Measurements from ENCODE around the gene ABI3BP. TPM values are rescaled to one million over a fixed set of nuclear protein-coding genes. Genes with fewer than 3 reads are reported as not detected.

The ABI3BP gene
- total and polyA plus RNA-seq, 2 donors, result 103 to 126 TPM

GRCh38 chr3:100973594-100973993 is 19.6 kb downstream of the ABI3BP start:
- 83% methylated on average over 4 of the region's 4 CpGs for WGBS
- Histone ChIP-seq H3K36me3 (ENCODE audit: insufficient read depth) (no peaks in the 10 kb centered on the region), H3K4me3 (ENCODE audit: low read depth, low read length) (no peak overlapping the region), H3K27ac (ENCODE audit: low read depth) (no peak overlapping the region), H3K4me1 (ENCODE audit: insufficient read depth) (no peaks in the 10 kb centered on the region)
- DNase-seq (ENCODE audit: extremely low spot score), result no peak

- Histone ChIP-seq H3K4me3 (ENCODE audit: low read depth, low read length) (no peak overlapping the region), H3K4me1 (ENCODE audit: insufficient read depth) (no peaks in the 10 kb centered on the region), H3K27ac (ENCODE audit: low read depth) (no peak overlapping the region), H3K36me3 (ENCODE audit: insufficient read depth) (no peaks in the 10 kb centered on the region)
- 34% methylated on average over 1 of the region's 1 CpG for WGBS
- no peak for DNase-seq (ENCODE audit: extremely low spot score)
These were observed 20.4 kb downstream of the ABI3BP start for GRCh38 chr3:100972867-100973266.

DNA sequence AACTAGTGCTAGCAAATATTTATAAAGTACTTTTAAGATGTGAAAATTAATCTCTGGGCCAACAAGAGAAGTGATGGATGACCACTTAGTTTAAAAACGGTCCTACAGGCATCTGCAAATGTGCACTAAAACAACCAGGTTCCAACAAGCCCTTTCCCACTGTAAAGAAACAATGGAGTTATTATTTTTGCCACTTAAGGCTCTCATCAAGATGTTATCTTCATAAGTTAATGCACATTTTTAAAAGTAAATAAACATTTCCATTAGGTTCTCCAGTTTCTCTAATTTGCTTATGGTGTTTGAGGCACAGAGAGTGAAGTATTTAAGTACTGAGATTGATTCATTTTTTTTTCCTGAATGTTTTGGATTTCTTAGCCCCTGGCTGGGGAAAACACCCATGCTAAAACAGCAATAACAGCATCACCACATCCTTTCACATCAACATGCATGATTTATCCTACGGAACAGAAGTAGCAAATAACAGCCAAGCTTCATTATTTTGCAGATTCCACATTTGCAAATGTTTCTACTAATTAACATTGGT is 20.8 kb downstream of the ABI3BP start:
- no peaks in the 10 kb centered on the region for H3K36me3 ChIP-seq (ENCODE audit: insufficient read depth)
- no peak overlapping the region for H3K27ac ChIP-seq (ENCODE audit: low read depth)
- no peak for DNase-seq (ENCODE audit: extremely low spot score)
- 54% methylated on average over 2 of the region's 2 CpGs for WGBS
- H3K4me3 ChIP-seq (ENCODE audit: low read depth, low read length), result no peak overlapping the region
- H3K4me1 ChIP-seq (ENCODE audit: insufficient read depth), result no peaks in the 10 kb centered on the region

- Histone ChIP-seq H3K36me3 (ENCODE audit: insufficient read depth) (no peaks in the 10 kb centered on the region), H3K27ac (ENCODE audit: low read depth) (no peak overlapping the region), H3K4me3 (ENCODE audit: low read depth, low read length) (no peak overlapping the region), H3K4me1 (ENCODE audit: insufficient read depth) (no peaks in the 10 kb centered on the region)
- no peak for DNase-seq (ENCODE audit: extremely low spot score)
- 64% methylated on average over 2 of the region's 2 CpGs for WGBS
These were observed 21.4 kb downstream of the ABI3BP start for GRCh38 chr3:100971798-100972197.

GRCh38 chr3:100970477-100970990 is 22.7 kb downstream of the ABI3BP start:
- Histone ChIP-seq H3K4me3 (ENCODE audit: low read depth, low read length) (no peak overlapping the region), H3K27ac (ENCODE audit: low read depth) (no peak overlapping the region), H3K4me1 (ENCODE audit: insufficient read depth) (no peaks in the 10 kb centered on the region), H3K36me3 (ENCODE audit: insufficient read depth) (no peaks in the 10 kb centered on the region)
- 89% methylated on average over 6 of the region's 6 CpGs for WGBS
- DNase-seq (ENCODE audit: extremely low spot score), result no peak

DNA sequence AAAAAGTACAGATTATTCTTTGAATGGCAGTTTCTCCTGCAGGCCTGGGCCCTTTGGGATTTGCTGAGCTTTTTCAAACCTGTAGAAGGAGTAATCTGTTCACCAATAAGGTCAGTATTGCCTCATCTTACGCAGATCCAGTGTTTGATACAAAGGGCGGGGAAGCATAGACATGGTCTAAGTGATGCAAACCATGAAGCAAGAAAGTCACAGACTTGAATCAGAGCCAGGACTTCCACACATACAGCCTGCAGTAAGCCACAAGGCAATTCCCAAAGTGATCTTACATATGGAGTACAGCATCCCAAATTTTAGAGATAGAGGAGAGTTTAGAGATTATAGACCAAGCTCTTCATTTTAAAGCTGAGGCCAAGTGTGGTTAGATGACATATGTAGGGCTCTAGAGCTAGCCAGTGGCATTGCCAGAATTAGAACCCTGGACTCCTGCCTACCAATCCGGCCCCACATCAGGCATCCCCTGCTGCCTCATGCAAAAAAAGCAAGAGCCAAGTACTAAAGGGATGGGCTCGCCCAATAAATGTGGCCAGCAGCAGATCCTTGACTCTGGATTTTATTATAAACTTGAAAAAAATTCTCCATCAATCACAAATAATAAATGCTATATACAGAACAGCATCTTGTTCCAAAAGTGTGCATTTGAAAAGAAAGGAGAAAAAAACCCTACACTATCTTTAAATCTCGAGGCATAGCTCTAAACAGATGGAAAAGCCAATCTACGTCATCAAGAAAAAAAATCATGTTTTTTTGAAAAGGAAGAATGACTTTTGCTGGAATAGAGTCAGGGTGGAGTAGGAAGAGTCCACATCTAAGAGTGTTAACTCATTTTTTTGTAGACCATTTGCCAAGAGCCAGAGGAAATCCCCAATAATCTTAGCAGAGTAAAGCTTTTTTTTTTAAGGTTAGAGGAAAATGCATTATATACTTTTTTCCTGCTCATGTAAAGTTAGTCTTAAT is 24.0 kb downstream of the ABI3BP start:
- H3K27ac ChIP-seq (ENCODE audit: low read depth), result no peak overlapping the region
- no peak overlapping the region for H3K4me3 ChIP-seq (ENCODE audit: low read depth, low read length)
- no peak for DNase-seq (ENCODE audit: extremely low spot score)
- WGBS, result 71% methylated on average over 6 of the region's 6 CpGs
- no peaks in the 10 kb centered on the region for H3K4me1 ChIP-seq (ENCODE audit: insufficient read depth)
- no peaks in the 10 kb centered on the region for H3K36me3 ChIP-seq (ENCODE audit: insufficient read depth)

- H3K27ac ChIP-seq (ENCODE audit: low read depth), result no peak overlapping the region
- no peak for DNase-seq (ENCODE audit: extremely low spot score)
- H3K4me1 ChIP-seq (ENCODE audit: insufficient read depth), result no peaks in the 10 kb centered on the region
- no peak overlapping the region for H3K4me3 ChIP-seq (ENCODE audit: low read depth, low read length)
- H3K36me3 ChIP-seq (ENCODE audit: insufficient read depth), result no peaks in the 10 kb centered on the region
- WGBS, result 81% methylated on average over 2 of the region's 2 CpGs
These were observed 26.4 kb downstream of the ABI3BP start for GRCh38 chr3:100966807-100967206.

DNA sequence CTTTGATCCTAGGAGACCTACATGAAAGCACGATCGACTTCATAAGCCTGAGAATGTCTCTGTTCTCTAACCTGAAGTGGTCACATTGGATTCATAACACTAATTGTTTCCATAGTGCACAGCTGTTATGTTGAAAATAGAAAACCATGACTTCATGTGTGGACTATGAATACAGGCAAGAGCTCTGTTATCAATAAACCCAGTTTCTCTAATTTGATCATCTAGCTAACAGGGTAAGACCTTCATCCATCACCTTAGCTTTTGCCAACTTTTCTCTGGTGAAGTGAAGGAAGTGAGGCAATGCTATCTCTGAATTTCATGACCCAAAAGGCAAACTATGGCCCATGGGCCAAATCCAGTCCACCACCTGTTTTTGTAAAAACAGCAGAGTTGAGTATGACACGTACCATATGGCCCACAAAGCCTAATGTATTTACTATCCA is 27.2 kb downstream of the ABI3BP start:
- no peak overlapping the region for H3K27ac ChIP-seq (ENCODE audit: low read depth)
- H3K36me3 ChIP-seq (ENCODE audit: insufficient read depth), result no peaks in the 10 kb centered on the region
- DNase-seq (ENCODE audit: extremely low spot score), result no peak
- H3K4me1 ChIP-seq (ENCODE audit: insufficient read depth), result no peaks in the 10 kb centered on the region
- H3K4me3 ChIP-seq (ENCODE audit: low read depth, low read length), result no peak overlapping the region
- 50% methylated on average over 3 of the region's 3 CpGs for WGBS

DNA sequence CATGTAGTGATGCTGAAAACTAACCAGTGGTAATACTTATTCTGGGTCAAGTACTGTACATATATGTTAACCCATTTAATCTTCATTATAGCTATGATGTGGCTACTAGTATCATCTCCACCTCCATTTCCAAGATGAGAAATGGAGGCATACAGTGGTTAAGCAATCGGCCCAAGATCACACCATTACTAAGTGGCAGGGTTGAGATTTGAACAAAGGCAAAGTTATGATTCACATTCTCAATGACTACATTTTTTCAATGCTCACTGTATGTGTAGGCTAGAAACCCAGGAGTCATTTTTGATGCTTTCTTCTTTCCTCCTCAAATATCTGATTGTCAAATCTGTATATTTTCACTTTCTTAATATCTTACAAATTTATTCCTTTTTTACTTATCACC is 30.2 kb downstream of the ABI3BP start:
- no peaks in the 10 kb centered on the region for H3K4me1 ChIP-seq (ENCODE audit: insufficient read depth)
- no peak overlapping the region for H3K4me3 ChIP-seq (ENCODE audit: low read depth, low read length)
- WGBS, result 98% methylated on average over 1 of the region's 1 CpG

GRCh38 chr3:100957261-100957986 is 35.8 kb downstream of the ABI3BP start:
- 57% methylated on average over 3 of the region's 3 CpGs for WGBS

More for the DNA sequence above, 30.2 kb downstream of the ABI3BP start:
- no peak overlapping the region for H3K27ac ChIP-seq (ENCODE audit: low read depth)
- H3K36me3 ChIP-seq (ENCODE audit: insufficient read depth), result no peaks in the 10 kb centered on the region
- no peak for DNase-seq (ENCODE audit: extremely low spot score)

DNA sequence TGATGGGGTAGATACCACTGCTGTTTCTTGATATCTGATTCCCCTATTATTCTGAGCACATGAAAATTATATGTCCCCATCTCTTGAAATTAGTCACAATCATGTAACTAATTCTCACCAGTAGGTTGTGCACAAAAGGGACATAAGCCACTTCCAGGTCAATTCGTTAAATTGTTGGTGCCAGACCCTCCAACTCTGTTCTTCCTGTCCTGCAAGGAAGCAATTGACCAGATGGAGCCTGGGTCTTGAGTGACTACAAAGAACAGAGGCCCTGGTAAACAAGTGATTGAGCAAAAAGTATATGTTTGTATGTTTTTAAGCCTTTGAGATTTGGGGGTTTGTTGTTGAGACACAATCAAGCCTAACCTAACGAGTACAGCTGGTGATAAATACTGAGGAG is 36.9 kb downstream of the ABI3BP start:
- Histone ChIP-seq H3K4me3 (ENCODE audit: low read depth, low read length) (no peak overlapping the region), H3K36me3 (ENCODE audit: insufficient read depth) (no peaks in the 10 kb centered on the region), H3K27ac (ENCODE audit: low read depth) (no peak overlapping the region), H3K4me1 (ENCODE audit: insufficient read depth) (no peaks in the 10 kb centered on the region)
- no peak for DNase-seq (ENCODE audit: extremely low spot score)
- 80% methylated on average over 2 of the region's 2 CpGs for WGBS

More at GRCh38 chr3:100957261-100957986, 35.8 kb downstream of the ABI3BP start:
- H3K4me3 ChIP-seq (ENCODE audit: low read depth, low read length), result no peak overlapping the region
- no peak for DNase-seq (ENCODE audit: extremely low spot score)
- no peaks in the 10 kb centered on the region for H3K36me3 ChIP-seq (ENCODE audit: insufficient read depth)
- no peaks in the 10 kb centered on the region for H3K4me1 ChIP-seq (ENCODE audit: insufficient read depth)
- no peak overlapping the region for H3K27ac ChIP-seq (ENCODE audit: low read depth)

DNA sequence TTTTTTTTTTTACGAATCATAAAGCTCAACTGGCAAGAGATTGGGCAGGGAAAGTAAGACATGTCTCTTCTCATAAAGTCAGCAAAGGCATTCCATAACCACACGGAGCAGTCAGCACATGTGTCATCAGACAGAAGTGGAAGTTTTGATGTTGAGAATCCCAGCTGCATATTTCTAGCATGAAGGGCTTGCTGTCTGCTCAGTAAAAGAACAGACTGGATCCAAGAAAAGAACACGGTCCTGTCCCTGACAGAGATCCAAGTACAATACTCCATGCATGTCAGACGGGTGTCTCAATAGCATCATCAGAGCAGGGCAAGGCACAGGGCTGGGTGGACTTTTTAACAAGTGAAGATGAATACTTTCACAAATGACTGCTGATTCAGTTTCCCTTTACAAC is 38.2 kb downstream of the ABI3BP start:
- DNase-seq (ENCODE audit: extremely low spot score), result no peak
- no peak overlapping the region for H3K27ac ChIP-seq (ENCODE audit: low read depth)
- no peaks in the 10 kb centered on the region for H3K36me3 ChIP-seq (ENCODE audit: insufficient read depth)
- H3K4me3 ChIP-seq (ENCODE audit: low read depth, low read length), result no peak overlapping the region
- H3K4me1 ChIP-seq (ENCODE audit: insufficient read depth), result no peaks in the 10 kb centered on the region
- 13% methylated on average over 4 of the region's 4 CpGs for WGBS

DNA sequence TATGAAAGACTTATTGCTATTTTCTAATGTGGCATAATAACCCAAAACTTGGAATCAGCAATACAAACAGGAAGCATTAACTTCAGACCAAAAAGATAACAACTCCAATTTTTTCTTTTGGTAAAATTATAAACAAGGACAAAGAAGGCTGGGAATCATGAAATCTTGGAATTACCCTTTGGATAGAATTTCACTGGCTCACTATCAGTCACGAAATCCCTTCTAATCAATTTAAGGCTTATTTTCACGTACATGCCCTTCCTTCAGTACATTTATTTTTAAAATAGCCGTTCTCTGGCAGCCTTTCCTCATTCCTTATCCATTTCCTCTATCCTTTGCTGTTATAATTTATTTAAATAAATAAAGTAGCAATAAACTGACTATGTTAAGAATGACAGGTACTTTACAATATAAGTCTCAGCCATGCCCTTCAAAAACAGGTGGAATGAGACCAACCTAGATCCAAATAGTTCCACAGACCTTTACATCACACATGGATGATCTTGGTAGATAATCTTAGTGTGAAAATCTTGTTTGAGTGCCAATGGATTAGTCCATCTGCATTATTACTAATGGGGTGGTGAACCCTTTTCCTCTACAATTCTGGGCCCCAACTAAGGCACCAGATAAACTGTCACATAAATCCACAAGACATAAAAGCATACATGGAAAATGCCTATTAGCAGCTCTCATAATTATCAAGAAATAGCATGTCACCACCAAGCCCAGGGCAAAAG is 38.9 kb downstream of the ABI3BP start:
- 26% methylated on average over 3 of the region's 3 CpGs for WGBS
- Histone ChIP-seq H3K36me3 (ENCODE audit: insufficient read depth) (no peaks in the 10 kb centered on the region), H3K4me1 (ENCODE audit: insufficient read depth) (no peaks in the 10 kb centered on the region), H3K4me3 (ENCODE audit: low read depth, low read length) (no peak overlapping the region), H3K27ac (ENCODE audit: low read depth) (no peak overlapping the region)
- DNase-seq (ENCODE audit: extremely low spot score), result no peak
